Small intestine (tissue), 7 donors: Measurements from ENCODE around the gene SIPA1L2. TPM values are rescaled to one million over a fixed set of nuclear protein-coding genes. Genes with fewer than 3 reads are reported as not detected.

ENCODE experiments used
- DNase-seq, 2 donors: peaks; one replicate each; pipeline versions ENCODE4 v3.0.0 to v3.0.0-alpha.2; 2013
- FAIRE-seq: peaks from 2 replicates; lab custom pipeline; 2012; peaks lifted over from hg19 to GRCh38; lab: Jason Lieb, UNC
- H3K27ac ChIP-seq, 3 donors: one replicate each; pipeline ENCODE4 v1.5.1; 2013; ENCODE audit warnings: low read length in 2 of 3, mild to moderate bottlenecking in 2 of 3, control low read depth in 1 of 3, inconsistent platforms in 1 of 3, low read depth in 1 of 3, moderate library complexity in 1 of 3
- H3K27me3 ChIP-seq, 3 donors: one replicate each; pipeline ENCODE4 v1.6.1; 2013; ENCODE audit warnings: low read length in 3 of 3, inconsistent platforms in 1 of 3; ENCODE audit not compliant: control insufficient read depth in 3 of 3, insufficient read depth in 3 of 3
- H3K36me3 ChIP-seq, 3 donors: one replicate each; pipeline ENCODE4 v1.6.1; 2013; ENCODE audit warnings: low read length in 3 of 3, inconsistent platforms in 1 of 3, low read depth in 1 of 3, mild to moderate bottlenecking in 1 of 3, moderate library complexity in 1 of 3; ENCODE audit not compliant: control insufficient read depth in 3 of 3, insufficient read depth in 2 of 3
- H3K4me1 ChIP-seq, 3 donors: one replicate each; pipeline ENCODE4 v1.6.1; 2013; ENCODE audit warnings: low read length in 2 of 3, inconsistent platforms in 1 of 3, low read depth in 1 of 3, mild to moderate bottlenecking in 1 of 3, moderate library complexity in 1 of 3; ENCODE audit not compliant: control insufficient read depth in 3 of 3, insufficient read depth in 2 of 3
- H3K4me3 ChIP-seq, 3 donors: one replicate each; pipeline ENCODE4 v1.5.1; 2013; ENCODE audit warnings: low read length in 3 of 3, control low read depth in 1 of 3, inconsistent platforms in 1 of 3, low read depth in 1 of 3, mild to moderate bottlenecking in 1 of 3, moderate library complexity in 1 of 3
- H3K9me3 ChIP-seq, 2 donors: one replicate each; pipeline ENCODE4 v1.6.1; 2013; ENCODE audit warnings: low read depth in 1 of 2, low read length in 1 of 2; ENCODE audit not compliant: control insufficient read depth in 2 of 2, insufficient read depth in 1 of 2
- WGBS, 3 donors: extraction: QIAGEN DNeasy Blood & Tissue Kit; methylation state at CpG; one replicate each; pipeline ENCODE4 v1.1.7; 2013; 5-methylcytosine and 5-hydroxymethylcytosine counted together
- polyA plus RNA-seq, 4 donors: library from polyadenylated mRNA; stranded (reverse) in 3 of 4; unstranded in 1 of 4; fragments of 200-250 nt in 3 of 4; fragments of 120-200 nt in 1 of 4; gene quantifications; one replicate each; pipeline versions ENCODE4 v1.2.1 to v1.2.3, GENCODE V29; 2013
- donor health status: healthy with polysubstance abuse.
- donor health status: control.
- donor health status: control.
- donor health status: Bipolar disorder and iron deficiency.
- donor health status: healthy.

The SIPA1L2 gene
- polyA plus RNA-seq, 4 donors = 4.1 to 10.6 (median 7.4) TPM

DNA sequence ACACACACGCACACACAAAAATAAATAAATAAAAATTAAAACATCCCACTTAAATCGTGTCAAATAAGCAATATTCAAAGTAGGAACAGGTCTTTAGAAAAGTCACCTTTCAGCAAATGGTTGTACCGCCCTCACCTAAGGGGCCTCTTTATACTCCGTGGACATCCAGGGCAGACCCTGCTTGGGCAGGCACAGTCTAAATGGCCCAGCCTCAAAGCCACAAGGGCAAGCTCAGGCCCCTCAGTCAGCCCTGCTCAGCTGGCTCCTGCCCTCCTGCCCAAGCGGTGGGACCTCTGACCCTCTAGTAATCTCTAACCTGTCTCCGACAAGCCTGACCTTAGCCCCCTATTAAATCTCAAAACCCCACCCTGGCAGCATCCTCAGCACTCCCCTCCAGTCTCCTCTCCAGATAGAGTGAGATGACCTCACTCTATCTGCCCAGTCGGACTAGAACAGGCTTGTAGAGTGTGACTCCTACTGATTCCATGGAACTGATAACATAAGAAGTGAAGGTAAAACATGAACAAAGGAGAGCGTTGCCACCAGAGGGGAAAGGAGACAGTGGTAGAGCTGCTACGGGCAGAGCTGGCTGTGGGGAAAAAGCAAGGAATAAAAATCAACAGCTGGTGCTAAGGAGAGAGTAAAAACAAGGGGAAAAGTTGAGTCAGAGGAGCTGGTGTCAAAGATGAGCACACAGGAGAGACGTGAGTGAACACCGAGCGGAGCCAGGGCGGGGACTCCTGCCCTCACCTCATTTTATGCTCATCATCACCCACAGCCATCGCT is 36.0 kb downstream of the SIPA1L2 start:
- WGBS, 3 donors = 70 to 79% (median 76%) methylated on average over 14 of the region's 14 CpGs
- FAIRE-seq = no peak
- Histone ChIP-seq H3K27ac (no peak overlapping the region), H3K9me3 (no peaks in the 10 kb centered on the region), H3K4me3 (no peak overlapping the region), H3K27me3 (no peaks in the 10 kb centered on the region), H3K4me1 (peaks cover 0 to 14% (median 7%) of the 10 kb centered on the region in 3 donors), H3K36me3 (peaks cover 0 to 3% (median 0%) of the 10 kb centered on the region in 3 donors)
- no peak for DNase-seq

- Histone ChIP-seq H3K27me3 (no peaks in the 10 kb centered on the region), H3K4me3 (no peak overlapping the region), H3K4me1 (peaks cover 0 to 4% (median 0%) of the 10 kb centered on the region in 3 donors), H3K9me3 (no peaks in the 10 kb centered on the region), H3K27ac (peak overlapping the region in 1 of 3 donors; percentile 61), H3K36me3 (peaks cover 0 to 3% (median 0%) of the 10 kb centered on the region in 3 donors)
- no peak for FAIRE-seq
- DNase-seq = no peak
- 93 to 94% (median 94%) methylated on average over 3 of the region's 3 CpGs for WGBS, 3 donors
Observed at GRCh38 chr1:232591344-232591743, 38.6 kb downstream of the SIPA1L2 start.

- Histone ChIP-seq H3K4me1 (peaks cover 0 to 4% (median 0%) of the 10 kb centered on the region in 3 donors), H3K36me3 (peaks cover 0 to 3% (median 0%) of the 10 kb centered on the region in 3 donors), H3K27me3 (no peaks in the 10 kb centered on the region), H3K27ac (peak overlapping the region in 1 of 3 donors; percentile 39), H3K9me3 (no peaks in the 10 kb centered on the region), H3K4me3 (no peak overlapping the region)
- no peak for FAIRE-seq
- DNase-seq = no peak
- WGBS, 3 donors = 76 to 82% (median 82%) methylated on average over 5 of the region's 5 CpGs
Observed at GRCh38 chr1:232590744-232591082, 39.2 kb downstream of the SIPA1L2 start.

DNA sequence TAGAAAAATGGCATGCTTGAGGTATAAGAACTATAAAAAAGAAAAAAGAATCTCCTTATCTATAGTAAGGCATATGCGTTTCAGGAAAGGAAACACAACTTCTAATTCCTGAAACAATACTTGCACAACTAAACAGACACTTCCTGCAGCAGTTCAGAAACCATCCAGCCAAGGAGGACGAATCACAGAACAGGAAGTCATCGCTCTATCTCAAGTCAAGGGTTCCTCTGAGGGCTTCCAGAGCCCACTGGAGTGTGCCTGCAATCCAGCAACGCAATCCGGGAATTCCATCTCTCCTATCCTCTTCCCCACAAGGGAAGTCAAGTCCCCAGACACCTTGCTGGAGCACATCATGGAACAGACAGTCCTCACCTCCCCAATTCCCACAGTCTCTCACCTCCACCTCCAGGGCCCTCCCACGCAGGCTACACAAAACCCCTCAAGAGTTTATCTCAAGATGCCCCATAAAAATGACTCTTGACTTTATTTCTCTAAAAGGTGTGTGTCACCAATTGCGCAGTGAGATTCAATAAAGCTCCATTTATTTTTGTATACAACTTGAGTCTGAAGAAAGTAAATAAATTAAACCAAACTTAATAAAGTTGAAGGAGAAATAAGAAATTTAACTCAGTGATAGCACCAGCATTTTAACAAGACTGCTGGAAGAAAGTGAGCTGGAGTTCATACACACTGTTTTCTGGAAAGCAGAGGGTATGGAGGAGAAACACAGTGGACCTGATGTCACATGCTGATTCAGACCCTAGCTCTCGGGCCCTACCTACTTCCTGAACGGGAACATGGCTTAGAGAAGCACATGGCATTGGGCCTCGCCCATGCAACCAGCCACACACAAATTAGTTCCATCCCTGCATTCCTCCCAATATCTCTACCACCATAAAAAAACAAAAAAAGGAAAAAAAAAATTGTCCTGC is 39.9 kb downstream of the SIPA1L2 start:
- FAIRE-seq (no peak), DNase-seq (no peak)
- H3K27me3 ChIP-seq = no peaks in the 10 kb centered on the region
- H3K9me3 ChIP-seq = no peaks in the 10 kb centered on the region
- H3K4me3 ChIP-seq = no peak overlapping the region
- WGBS, 3 donors = 68 to 82% (median 72%) methylated on average over 10 of the region's 10 CpGs
- peak overlapping the region in 1 of 3 donors; percentile 68 for H3K27ac ChIP-seq
- H3K4me1 ChIP-seq = peaks cover 0 to 4% (median 0%) of the 10 kb centered on the region in 3 donors
- peaks cover 0 to 3% (median 0%) of the 10 kb centered on the region in 3 donors for H3K36me3 ChIP-seq

DNA sequence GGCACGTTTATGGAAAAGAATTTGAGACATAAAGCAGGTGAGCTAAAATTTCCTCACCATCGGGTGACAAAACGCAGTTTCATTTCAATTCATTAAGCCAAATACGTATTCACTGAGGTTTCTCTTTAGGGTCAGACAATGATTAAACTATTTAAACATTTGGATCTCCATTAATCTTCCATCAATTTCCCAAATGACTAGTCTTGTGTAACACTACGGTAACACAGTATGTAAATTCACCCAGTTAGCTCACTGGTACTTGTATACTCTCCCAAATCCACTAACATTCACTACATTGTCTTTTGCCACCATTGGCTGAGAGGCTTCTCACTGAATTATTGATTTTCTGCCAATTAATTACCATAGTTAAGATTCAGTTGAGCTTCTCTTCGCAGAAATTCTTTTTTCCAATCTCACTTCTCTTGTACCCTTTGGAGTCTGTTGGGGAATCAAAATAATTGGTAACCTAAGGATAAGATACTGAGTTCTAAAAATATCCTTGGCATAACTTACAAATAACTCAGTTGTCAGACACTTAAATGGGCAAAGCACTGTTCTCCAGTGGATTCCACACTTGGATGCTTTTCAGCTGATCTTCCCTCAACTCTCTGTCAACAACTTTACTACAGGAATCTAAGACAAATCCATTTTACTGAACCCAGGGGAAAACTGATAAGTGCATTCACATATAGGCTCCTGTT is 40.7 kb downstream of the SIPA1L2 start:
- 85 to 92% (median 86%) methylated on average over 6 of the region's 6 CpGs for WGBS, 3 donors
- FAIRE-seq (no peak), DNase-seq (no peak)
- Histone ChIP-seq H3K27ac (no peak overlapping the region), H3K9me3 (no peaks in the 10 kb centered on the region), H3K4me3 (no peak overlapping the region), H3K4me1 (peaks cover 0 to 4% (median 0%) of the 10 kb centered on the region in 3 donors), H3K36me3 (no peaks in the 10 kb centered on the region), H3K27me3 (no peaks in the 10 kb centered on the region)

- Histone ChIP-seq H3K4me1 (peaks cover 0 to 4% (median 0%) of the 10 kb centered on the region in 3 donors), H3K9me3 (no peaks in the 10 kb centered on the region), H3K4me3 (no peak overlapping the region), H3K27me3 (no peaks in the 10 kb centered on the region), H3K27ac (no peak overlapping the region), H3K36me3 (no peaks in the 10 kb centered on the region)
- FAIRE-seq (no peak), DNase-seq (no peak)
- 67 to 83% (median 75%) methylated on average over 11 of the region's 11 CpGs for WGBS, 3 donors
Observed at GRCh38 chr1:232587141-232588008, 42.6 kb downstream of the SIPA1L2 start.

GRCh38 chr1:232586679-232587078 is 43.3 kb downstream of the SIPA1L2 start:
- no peak for DNase-seq
- Histone ChIP-seq H3K36me3 (no peaks in the 10 kb centered on the region), H3K4me1 (peaks cover 0 to 4% (median 0%) of the 10 kb centered on the region in 3 donors), H3K9me3 (no peaks in the 10 kb centered on the region), H3K27me3 (no peaks in the 10 kb centered on the region), H3K27ac (no peak overlapping the region), H3K4me3 (no peak overlapping the region)
- FAIRE-seq = no peak
- 69 to 76% (median 74%) methylated on average over 3 of the region's 3 CpGs for WGBS, 3 donors
